SK-N-SH (cell line): ENCODE data around the gene P3H2. TPM values are rescaled to one million over a fixed set of nuclear protein-coding genes. Genes with fewer than 3 reads are reported as not detected.

ENCODE experiments used
- CTCF ChIA-PET: fragments of 300-600, 350-600 bp; formaldehyde crosslinking; extraction: SDS; loops from one replicate; lab custom pipeline; 2021; lab: Yijun Ruan, JAX
- POLR2A ChIA-PET: fragments of 350-600 bp; sonication (Branson Sonifier 250); formaldehyde crosslinking; extraction: SDS; loops from one replicate; lab custom pipeline; 2020; ENCODE audit warnings: antibody characterized with exemption, inconsistent platforms; lab: Yijun Ruan, JAX
- DNase-seq: peaks from one replicate; pipeline ENCODE4 v3.0.0; 2012
- H2AFZ ChIP-seq: fragments of 200-600 bp; sonication (generic); 2 replicates; pipeline ENCODE4 v1.8.1; 2016; ENCODE audit warnings: antibody characterized with exemption, mild to moderate bottlenecking, low read depth
- H3F3A ChIP-seq: fragments of 200-600 bp; sonication (generic); replicated peaks from 2 replicates; pipeline ENCODE3; 2016; ENCODE audit warnings: antibody characterized with exemption, mild to moderate bottlenecking; ENCODE audit not compliant: insufficient read depth
- H3K27ac ChIP-seq, 2 experiments: fragments of 200-500 bp in 1 of 2; fragments of 200-600 bp in 1 of 2; sonication (Bioruptor generic) in 1 of 2; sonication (generic), shearing (Covaris generic) in 1 of 2; 2 replicates each; pipeline versions ENCODE4 v1.5.1 to v1.6.1; 2014 to 2016; ENCODE audit warnings: low read depth in 2 of 2, inconsistent platforms in 1 of 2, low read length in 1 of 2, mild to moderate bottlenecking in 1 of 2, mixed read lengths in 1 of 2
- H3K27me3 ChIP-seq: fragments of 200-600 bp; sonication (generic), shearing (Covaris generic); 2 replicates; pipeline ENCODE4 v1.6.1; 2016; ENCODE audit warnings: mixed run types; ENCODE audit not compliant: insufficient read depth
- H3K36me3 ChIP-seq, 2 experiments: fragments of 200-500 bp in 1 of 2; fragments of 200-600 bp in 1 of 2; sonication (Bioruptor generic) in 1 of 2; sonication (generic) in 1 of 2; replicated peaks in 1 of 2; 2 replicates each; pipeline versions ENCODE3 to v1.5.1; 2014 to 2016; ENCODE audit warnings: low read length in 1 of 2, mild to moderate bottlenecking in 1 of 2; ENCODE audit not compliant: insufficient read depth in 2 of 2, control insufficient read depth in 1 of 2
- H3K4me1 ChIP-seq, 2 experiments: fragments of 200-500 bp in 1 of 2; fragments of 200-600 bp in 1 of 2; sonication (Bioruptor generic) in 1 of 2; sonication (generic), shearing (Covaris generic) in 1 of 2; 2 replicates each; pipeline versions ENCODE4 v1.5.1 to v1.6.1; 2014 to 2016; ENCODE audit warnings: low read depth in 1 of 2, low read length in 1 of 2, mixed run types in 1 of 2; ENCODE audit not compliant: insufficient read depth in 2 of 2, control insufficient read depth in 1 of 2
- H3K4me2 ChIP-seq: fragments of 200-600 bp; sonication (generic), shearing (Covaris generic); 2 replicates; pipeline ENCODE4 v1.6.1; 2017; ENCODE audit warnings: mixed run types
- H3K4me3 ChIP-seq, 2 experiments: fragments of 200-500 bp in 1 of 2; fragments of 200-600 bp in 1 of 2; sonication (Bioruptor generic) in 1 of 2; sonication (generic), shearing (Covaris generic) in 1 of 2; 2 replicates each; pipeline versions ENCODE4 v1.5.1 to v1.8.1; 2014 to 2016; ENCODE audit warnings: low read depth in 2 of 2, inconsistent platforms in 1 of 2, low read length in 1 of 2, mild to moderate bottlenecking in 1 of 2, mixed read lengths in 1 of 2, moderate library complexity in 1 of 2
- H3K79me2 ChIP-seq: fragments of 200-600 bp; sonication (generic); 2 replicates; pipeline ENCODE4 v1.8.1; 2017; ENCODE audit warnings: mild to moderate bottlenecking; ENCODE audit not compliant: insufficient read depth
- H3K9ac ChIP-seq: fragments of 200-600 bp; sonication (generic); 2 replicates; pipeline ENCODE4 v1.6.1; 2017; ENCODE audit warnings: mixed run types
- H3K9me2 ChIP-seq: fragments of 200-600 bp; sonication (generic); 2 replicates; pipeline ENCODE4 v1.6.1; 2017; ENCODE audit warnings: mixed run types
- H3K9me3 ChIP-seq: fragments of 200-600 bp; sonication (generic); 2 replicates; pipeline ENCODE4 v1.6.1; 2017; ENCODE audit warnings: mixed run types, mild to moderate bottlenecking, moderate library complexity
- H4K20me1 ChIP-seq: fragments of 200-600 bp; sonication (generic); 2 replicates; pipeline ENCODE4 v1.6.1; 2017; ENCODE audit warnings: mild to moderate bottlenecking, mixed run types; ENCODE audit not compliant: insufficient read depth
- CHD2 ChIP-seq: fragments of 150-350 bp; IDR thresholded peaks from 2 replicates; pipeline ENCODE4 v1.6.1; 2018; ENCODE audit warnings: low read length; ENCODE audit not compliant: partially characterized antibody
- CTCF ChIP-seq: fragments of 200-600 bp; sonication (generic); IDR thresholded peaks from 2 replicates; pipeline ENCODE4 v1.6.1; 2017; ENCODE audit warnings: antibody characterized with exemption, mild to moderate bottlenecking, moderate library complexity
- ELF1 ChIP-seq: IDR thresholded peaks from 2 replicates; pipeline ENCODE4 v1.4.0; 2012
- EP300 ChIP-seq, 2 experiments: IDR thresholded peaks; 2 replicates each; pipeline versions ENCODE4 v1.4.0 to v1.6.1; 2012; ENCODE audit warnings: borderline replicate concordance in 1 of 2, low read depth in 1 of 2, low read length in 1 of 2
- EZH2phosphoT487 ChIP-seq: fragments of 200-600 bp; sonication (generic); IDR thresholded peaks from 2 replicates; pipeline ENCODE4 v1.6.1; 2017; ENCODE audit warnings: low read depth, mixed run types, mild to moderate bottlenecking, antibody characterized with exemption, moderate library complexity, borderline replicate concordance
- FOSL2 ChIP-seq: IDR thresholded peaks from 2 replicates; pipeline ENCODE4 v1.4.0; 2012; ENCODE audit warnings: low read depth, mild to moderate bottlenecking, moderate library complexity, borderline replicate concordance
- FOXJ3 ChIP-seq: sonication (generic); formaldehyde crosslinking; IDR thresholded peaks from 2 replicates; pipeline ENCODE4 v1.5.1; 2020; ENCODE audit warnings: mild to moderate bottlenecking, missing genetic modification reagents
- GATA2 ChIP-seq: sonication (generic); formaldehyde crosslinking; IDR thresholded peaks from 2 replicates; pipeline ENCODE4 v1.5.0; 2020; ENCODE audit warnings: mild to moderate bottlenecking, missing genetic modification reagents
- IRF3 ChIP-seq: fragments of 150-350 bp; IDR thresholded peaks from 2 replicates; pipeline ENCODE4 v1.6.1; 2016; ENCODE audit warnings: mild to moderate bottlenecking, low read depth, low read length
- JUND ChIP-seq: IDR thresholded peaks from 2 replicates; pipeline ENCODE4 v1.4.0; 2012
- MAX ChIP-seq: IDR thresholded peaks from 2 replicates; pipeline ENCODE4 v1.4.0; 2012; ENCODE audit warnings: low read depth
- MEF2A ChIP-seq: IDR thresholded peaks from 2 replicates; pipeline ENCODE4 v1.4.0; 2012; ENCODE audit warnings: low read depth, borderline replicate concordance
- NFIC ChIP-seq: IDR thresholded peaks from 2 replicates; pipeline ENCODE4 v1.4.0; 2012; ENCODE audit warnings: borderline replicate concordance
- NRF1 ChIP-seq: IDR thresholded peaks from 2 replicates; pipeline ENCODE4 v1.6.1; 2012; ENCODE audit warnings: low read depth, mild to moderate bottlenecking, low read length
- PBX3 ChIP-seq: IDR thresholded peaks from 2 replicates; pipeline ENCODE4; 2012
- POLR2AphosphoS5 ChIP-seq: IDR thresholded peaks from 2 replicates; pipeline ENCODE4 v1.6.1; 2012; ENCODE audit warnings: low read depth, low read length
- RFX5 ChIP-seq: IDR thresholded peaks from 2 replicates; pipeline ENCODE4 v1.6.1; 2012; ENCODE audit warnings: mild to moderate bottlenecking, improper control_type of control experiment, low read length
- RXRA ChIP-seq: IDR thresholded peaks from 2 replicates; pipeline ENCODE4 v1.4.0; 2012; ENCODE audit warnings: low read depth, mild to moderate bottlenecking, borderline replicate concordance
- SIN3A ChIP-seq: IDR thresholded peaks from 2 replicates; pipeline ENCODE4 v1.6.1; 2012; ENCODE audit warnings: low read depth, mild to moderate bottlenecking, low read length, moderate library complexity, borderline replicate concordance
- USF1 ChIP-seq: IDR thresholded peaks from 2 replicates; pipeline ENCODE4 v1.4.0; 2012; ENCODE audit warnings: low read depth, borderline replicate concordance
- polyA plus RNA-seq, 3 experiments: library from polyadenylated mRNA; depleted of rRNA; stranded (reverse); fragments of >200 nt; gene quantifications; 2 replicates each; pipeline ENCODE4 v1.2.3, GENCODE V29; 2012

Gene P3H2
- polyA plus RNA-seq, 1 of the 3 experiments (the other 2 are of a cell fraction), result 2.8 TPM

GRCh38 chr3:190076601-190077394 is 43.9 kb downstream of the P3H2 start (continued):
- TF ChIP-seq JUND (peak; percentile 88), CHD2 (no peak), RFX5 (no peak), MEF2A (peak; percentile 45; the same call in 1 of the 2 replicates), IRF3 (no peak), NRF1 (no peak), MAX (0 out of 2 replicates have a peak, but pooled peaks have one; percentile 16), ELF1 (no peak), EZH2phosphoT487 (no peak), EP300 (IDR thresholded peaks at IDR 0.05; ENCODE audit: borderline replicate concordance in 1 of 2, low read depth in 1 of 2, low read length in 1 of 2) (peak; percentile 7 to 84; a peak in 2 of 4 replicates), NFIC (peak; percentile 60; the same call in 1 of the 2 replicates), USF1 (no peak), POLR2AphosphoS5 (peak; percentile 33; the same call in 1 of the 2 replicates), RXRA (peak; percentile 65; the same call in 1 of the 2 replicates), FOXJ3 (no peak), GATA2 (CRISPR knock-in tag) (no peak), CTCF (no peak)

- H3K4me3 ChIP-seq, result no peak overlapping the region
- H3K27me3 ChIP-seq, result no peaks in the 10 kb centered on the region
- ChIA-PET POLR2A (no interaction called here), CTCF (no interaction called here)
- peak overlapping the region; percentile 55 for H3K4me2 ChIP-seq
- DNase-seq, result no peak
- peak overlapping the region; percentile 58; the same call in 1 of the 2 replicates for H3K9ac ChIP-seq
- H4K20me1 ChIP-seq, result no peaks in the 10 kb centered on the region
- no peak for TF ChIP-seq FOSL2
- TF ChIP-seq RXRA, result no peak
- TF ChIP-seq SIN3A, result no peak
- TF ChIP-seq NRF1, result no peak
- TF ChIP-seq PBX3, result no peak
- no peak for TF ChIP-seq EP300 (IDR thresholded peaks at IDR 0.05; ENCODE audit: borderline replicate concordance in 1 of 2, low read depth in 1 of 2, low read length in 1 of 2)
- no peak for TF ChIP-seq EZH2phosphoT487
- no peak for TF ChIP-seq CTCF
- H3K9me2 ChIP-seq, result no peaks in the 10 kb centered on the region
- H3K9me3 ChIP-seq, result no peaks in the 10 kb centered on the region
- no peaks in the 10 kb centered on the region for H3K36me3 ChIP-seq
- no peak overlapping the region for H2AFZ ChIP-seq
- no peaks in the 10 kb centered on the region for H3K79me2 ChIP-seq
- peak overlapping the region; percentile 53 to 89; a peak in 3 of 4 replicates for H3K27ac ChIP-seq
- peaks cover 3 to 16% of the 10 kb centered on the region in 2 experiments; a peak in 3 of 4 replicates for H3K4me1 ChIP-seq
- peaks cover 17% of the 10 kb centered on the region for H3F3A ChIP-seq
These were observed 44.6 kb downstream of the P3H2 start for GRCh38 chr3:190076136-190076535.
